ENCODE measurements around the gene RIC1.

Gene RIC1

GRCh38 chr9:5633243-5633642 lies 4.3 kb downstream of the RIC1 start (continued):
- TF ChIP-seq PRDM10 (tag by site-specific recombination; IDR thresholded peaks at IDR 0.05): no peak

- Histone ChIP-seq H3K27ac (ENCODE audit: extremely low read depth, low read depth, low read length) (no peak overlapping the region), H3K4me1 (ENCODE audit: control insufficient read depth, insufficient read depth, low read length) (peaks cover 3% of the 10 kb centered on the region; the same call in 1 of the 2 replicates), H3K9me3 (ENCODE audit: control insufficient read depth, insufficient read depth, low read depth, low read length) (no peaks in the 10 kb centered on the region), H3K4me3 (ENCODE audit: low read depth, low read length) (no peak overlapping the region), H3K36me3 (ENCODE audit: control insufficient read depth in 2 of 2, insufficient read depth in 1 of 2, low read length in 2 of 2) (no peaks in the 10 kb centered on the region; a peak in 1 of 3 replicates)
- ChIA-PET CTCF (no interaction called here), POLR2A (no interaction called here)
- peak; percentile 56 for TF ChIP-seq SETDB1 (IDR thresholded peaks at IDR 0.05; ENCODE audit: insufficient read length, low read length)
- no peak for TF ChIP-seq GLI2 (tag by site-specific recombination; IDR thresholded peaks at IDR 0.05; ENCODE audit: borderline replicate concordance, low read depth)
These were observed 6.5 kb downstream of the RIC1 start for GRCh38 chr9:5635390-5635789.

- Histone ChIP-seq H3K9me3 (ENCODE audit: control insufficient read depth, insufficient read depth, low read depth, low read length) (no peaks in the 10 kb centered on the region), H3K36me3 (ENCODE audit: control insufficient read depth in 2 of 2, insufficient read depth in 1 of 2, low read length in 2 of 2) (no peaks in the 10 kb centered on the region; a peak in 1 of 3 replicates), H3K4me1 (ENCODE audit: control insufficient read depth, insufficient read depth, low read length) (no peaks in the 10 kb centered on the region), H3K27ac (ENCODE audit: extremely low read depth, low read depth, low read length) (no peak overlapping the region), H3K4me3 (ENCODE audit: low read depth, low read length) (no peak overlapping the region)
- ChIA-PET CTCF (no interaction called here), POLR2A (no interaction called here)
- TF ChIP-seq EGR2 (tag by site-specific recombination; IDR thresholded peaks at IDR 0.05; ENCODE audit: low read depth): no peak
- peak; percentile 67; the same call in 1 of the 2 replicates for TF ChIP-seq TRIM28 (IDR thresholded peaks at IDR 0.05; ENCODE audit: borderline replicate concordance, low read length)
- TF ChIP-seq ZNF621 (tag by site-specific recombination; IDR thresholded peaks at IDR 0.05): no peak
- no peak for TF ChIP-seq ZBTB1 (tag by site-specific recombination; IDR thresholded peaks at IDR 0.05)
- TF ChIP-seq ZNF521 (tag by site-specific recombination; IDR thresholded peaks at IDR 0.05): no peak
- TF ChIP-seq SCRT2 (tag by site-specific recombination; IDR thresholded peaks at IDR 0.05): no peak
- peak; percentile 98 for TF ChIP-seq SETDB1 (IDR thresholded peaks at IDR 0.05; ENCODE audit: insufficient read length, low read length)
- TF ChIP-seq PBX3 (CRISPR knock-in tag; IDR thresholded peaks at IDR 0.05): no peak
These were observed 10.9 kb downstream of the RIC1 start for GRCh38 chr9:5639816-5640215.

GRCh38 chr9:5642170-5642569 lies 13.3 kb downstream of the RIC1 start:
- Histone ChIP-seq H3K36me3 (ENCODE audit: control insufficient read depth in 2 of 2, insufficient read depth in 1 of 2, low read length in 2 of 2) (no peaks in the 10 kb centered on the region; a peak in 1 of 3 replicates), H3K27ac (ENCODE audit: extremely low read depth, low read depth, low read length) (no peak overlapping the region), H3K4me3 (ENCODE audit: low read depth, low read length) (no peak overlapping the region), H3K4me1 (ENCODE audit: control insufficient read depth, insufficient read depth, low read length) (no peaks in the 10 kb centered on the region), H3K9me3 (ENCODE audit: control insufficient read depth, insufficient read depth, low read depth, low read length) (no peaks in the 10 kb centered on the region)
- ChIA-PET POLR2A (no interaction called here), CTCF (no interaction called here)
- no peak for TF ChIP-seq ZNF623 (tag by site-specific recombination; IDR thresholded peaks at IDR 0.05)
- TF ChIP-seq KLF10 (tag by site-specific recombination; IDR thresholded peaks at IDR 0.05): no peak
